Suprapubic skin (tissue), 4 donors: Measurements from ENCODE around the gene RAPGEF5. TPM values are rescaled to one million over a fixed set of nuclear protein-coding genes. Genes with fewer than 3 reads are reported as not detected.

Experiments
- DNase-seq, 2 donors: peaks; one replicate each; pipeline ENCODE4 v3.0.0-alpha.2; 2019; ENCODE audit warnings: low spot score in 2 of 2
- H3K27ac ChIP-seq: fragments of 200-600 bp; sonication (generic); one replicate; pipeline ENCODE4 v1.5.1; 2019
- H3K27me3 ChIP-seq: fragments of 200-600 bp; sonication (generic); one replicate; pipeline ENCODE4 v1.5.1; 2019
- H3K36me3 ChIP-seq: fragments of 200-600 bp; sonication (generic); one replicate; pipeline ENCODE4 v1.5.1; 2019
- H3K4me1 ChIP-seq: fragments of 200-600 bp; sonication (generic); one replicate; pipeline ENCODE4 v1.5.1; 2019
- H3K4me3 ChIP-seq: fragments of 200-600 bp; sonication (generic); one replicate; pipeline ENCODE4 v1.5.1; 2019; ENCODE audit warnings: mild to moderate bottlenecking
- H3K9me3 ChIP-seq: fragments of 200-600 bp; sonication (generic); one replicate; pipeline ENCODE4 v1.5.1; 2019
- CTCF ChIP-seq, 2 donors: fragments of 200-600 bp in 1 of 2; fragments of 450-650 bp in 1 of 2; sonication (generic) in 1 of 2; IDR thresholded peaks; one replicate each; pipeline ENCODE4 v1.5.1; 2016 to 2019; ENCODE audit warnings: antibody characterized with exemption in 2 of 2, mild to moderate bottlenecking in 1 of 2, moderate library complexity in 1 of 2
- EP300 ChIP-seq: sonication (generic); formaldehyde crosslinking; IDR thresholded peaks from one replicate; pipeline ENCODE4 v1.6.1; 2017; ENCODE audit warnings: antibody characterized with exemption
- POLR2A ChIP-seq, 2 donors: fragments of 450-650 bp; IDR thresholded peaks; one replicate each; pipeline ENCODE4 v1.6.1; 2017; ENCODE audit warnings: antibody characterized with exemption in 2 of 2, mild to moderate bottlenecking in 2 of 2, moderate library complexity in 2 of 2
- POLR2AphosphoS5 ChIP-seq, 3 donors: sonication (generic); formaldehyde crosslinking; IDR thresholded peaks; one replicate each; pipeline ENCODE4 v1.6.1; 2017; ENCODE audit warnings: antibody characterized with exemption in 3 of 3
- WGBS: methylation state at CpG from one replicate; pipeline ENCODE4 v1.1.5; 2018; 5-methylcytosine and 5-hydroxymethylcytosine counted together
- total RNA-seq, 4 donors: library from RNA; depleted of rRNA; stranded (reverse); fragments of >200 nt; gene quantifications; one replicate each; pipeline ENCODE4 v1.1.0, GENCODE V29; 2016

RAPGEF5 gene
- total RNA-seq, 4 donors from 2014 or later: 22.6 to 88.5 (median 26.9) TPM

GRCh38 chr7:22178735-22179134 lies 178.2 kb downstream of the RAPGEF5 start:
- DNase-seq: no peak
- peaks cover 16% of the 10 kb centered on the region for H3K4me1 ChIP-seq
- no peak overlapping the region for H3K4me3 ChIP-seq
- H3K36me3 ChIP-seq: no peaks in the 10 kb centered on the region
- H3K27ac ChIP-seq: no peak overlapping the region
- TF ChIP-seq CTCF (IDR thresholded peaks at IDR 0.05): no peak
- TF ChIP-seq POLR2A (IDR thresholded peaks at IDR 0.05): no peak
- TF ChIP-seq EP300: no peak
- no peak for TF ChIP-seq POLR2AphosphoS5 (IDR thresholded peaks at IDR 0.05)
- no peaks in the 10 kb centered on the region for H3K27me3 ChIP-seq
- WGBS: 74% methylated on average over 1 of the region's 1 CpG
- H3K9me3 ChIP-seq: no peaks in the 10 kb centered on the region

- Histone ChIP-seq H3K9me3 (no peaks in the 10 kb centered on the region), H3K36me3 (no peaks in the 10 kb centered on the region), H3K27me3 (no peaks in the 10 kb centered on the region), H3K27ac (no peak overlapping the region), H3K4me3 (no peak overlapping the region), H3K4me1 (peaks cover 12% of the 10 kb centered on the region)
- DNase-seq: no peak
- WGBS: 61% methylated on average over 3 of the region's 3 CpGs
- no peak for TF ChIP-seq POLR2AphosphoS5 (IDR thresholded peaks at IDR 0.05)
- TF ChIP-seq CTCF (IDR thresholded peaks at IDR 0.05): no peak
- TF ChIP-seq EP300: no peak
- no peak for TF ChIP-seq POLR2A (IDR thresholded peaks at IDR 0.05)
These were observed 180.1 kb downstream of the RAPGEF5 start for GRCh38 chr7:22176791-22177412.

- H3K4me3 ChIP-seq: no peak overlapping the region
- no peaks in the 10 kb centered on the region for H3K36me3 ChIP-seq
- H3K27ac ChIP-seq: no peak overlapping the region
- H3K27me3 ChIP-seq: no peaks in the 10 kb centered on the region
- H3K9me3 ChIP-seq: no peaks in the 10 kb centered on the region
- peaks cover 5% of the 10 kb centered on the region for H3K4me1 ChIP-seq
- no peak for TF ChIP-seq EP300
- no peak for TF ChIP-seq POLR2A (IDR thresholded peaks at IDR 0.05)
- no peak for TF ChIP-seq POLR2AphosphoS5 (IDR thresholded peaks at IDR 0.05)
- TF ChIP-seq CTCF (IDR thresholded peaks at IDR 0.05): no peak
- DNase-seq: no peak
These were observed 182.4 kb downstream of the RAPGEF5 start for GRCh38 chr7:22174574-22174953.

GRCh38 chr7:22173685-22174573 lies 183.0 kb downstream of the RAPGEF5 start:
- H3K4me1 ChIP-seq: peaks cover 5% of the 10 kb centered on the region
- H3K27ac ChIP-seq: no peak overlapping the region
- no peaks in the 10 kb centered on the region for H3K36me3 ChIP-seq
- H3K9me3 ChIP-seq: no peaks in the 10 kb centered on the region
- H3K27me3 ChIP-seq: no peaks in the 10 kb centered on the region
- TF ChIP-seq POLR2AphosphoS5 (IDR thresholded peaks at IDR 0.05): no peak
- TF ChIP-seq CTCF (IDR thresholded peaks at IDR 0.05): no peak
- TF ChIP-seq EP300: no peak
- TF ChIP-seq POLR2A (IDR thresholded peaks at IDR 0.05): no peak
- 66% methylated on average over 7 of the region's 7 CpGs for WGBS
- no peak overlapping the region for H3K4me3 ChIP-seq
- DNase-seq: no peak

- Histone ChIP-seq H3K9me3 (no peaks in the 10 kb centered on the region), H3K27ac (no peak overlapping the region), H3K4me1 (no peaks in the 10 kb centered on the region), H3K4me3 (no peak overlapping the region), H3K36me3 (peaks cover 2% of the 10 kb centered on the region), H3K27me3 (no peaks in the 10 kb centered on the region)
- no peak for DNase-seq
- TF ChIP-seq CTCF (IDR thresholded peaks at IDR 0.05) (no peak), EP300 (no peak), POLR2A (IDR thresholded peaks at IDR 0.05) (no peak), POLR2AphosphoS5 (IDR thresholded peaks at IDR 0.05) (no peak)
- 100% methylated on average over 1 of the region's 1 CpG for WGBS
These were observed 188.8 kb downstream of the RAPGEF5 start for GRCh38 chr7:22168129-22168634.
